Lower leg skin (tissue), 4 donors: ENCODE measurements around the gene HDAC7. TPM values are rescaled to one million over a fixed set of nuclear protein-coding genes. Genes with fewer than 3 reads are reported as not detected.
A peak's percentile ranks its signal among the peaks of the same experiment; 100 is the strongest.

Experiments used
- DNase-seq, 2 donors: peaks; one replicate each; pipeline ENCODE4 v3.0.0-alpha.2; 2019; ENCODE audit warnings: low spot score in 2 of 2
- H3K4me3 ChIP-seq: fragments of 200-600 bp; sonication (generic); 2 replicates; pipeline ENCODE4 v1.5.1; 2017; ENCODE audit warnings: mild to moderate bottlenecking, low read depth; ENCODE audit not compliant: poor library complexity, severe bottlenecking
- POLR2A ChIP-seq, 2 donors: fragments of 450-650 bp; IDR thresholded peaks; one replicate each; pipeline ENCODE4 v1.6.1; 2016 to 2017; ENCODE audit warnings: antibody characterized with exemption in 2 of 2, mild to moderate bottlenecking in 1 of 2, moderate library complexity in 1 of 2
- WGBS, 2 donors: methylation state at CpG; one replicate each; pipeline ENCODE4 v1.1.5; 2018; 5-methylcytosine and 5-hydroxymethylcytosine counted together
- intact Hi-C: fragments of 100-400 bp; cut with DNase I; formaldehyde crosslinking; loops from one replicate; pipeline ENCODE4 v1.15.0; 2023; ENCODE audit warnings: low total_unique reads
- total RNA-seq, 4 donors: library from RNA; depleted of rRNA; stranded (reverse); fragments of >200 nt; gene quantifications; one replicate each; pipeline ENCODE4 v1.1.0, GENCODE V29; 2016
- TF ChIP-seq, protein P1 (sequence below), 3 donors: fragments of 450-650 bp; IDR thresholded peaks; one replicate each; pipeline ENCODE4 v1.5.1; 2016; ENCODE audit warnings: antibody characterized with exemption in 3 of 3, mild to moderate bottlenecking in 3 of 3, moderate library complexity in 2 of 3

HDAC7 gene
- total RNA-seq, 4 donors from 2014 or later = 56.3 to 114 (median 63.5) TPM

DNA sequence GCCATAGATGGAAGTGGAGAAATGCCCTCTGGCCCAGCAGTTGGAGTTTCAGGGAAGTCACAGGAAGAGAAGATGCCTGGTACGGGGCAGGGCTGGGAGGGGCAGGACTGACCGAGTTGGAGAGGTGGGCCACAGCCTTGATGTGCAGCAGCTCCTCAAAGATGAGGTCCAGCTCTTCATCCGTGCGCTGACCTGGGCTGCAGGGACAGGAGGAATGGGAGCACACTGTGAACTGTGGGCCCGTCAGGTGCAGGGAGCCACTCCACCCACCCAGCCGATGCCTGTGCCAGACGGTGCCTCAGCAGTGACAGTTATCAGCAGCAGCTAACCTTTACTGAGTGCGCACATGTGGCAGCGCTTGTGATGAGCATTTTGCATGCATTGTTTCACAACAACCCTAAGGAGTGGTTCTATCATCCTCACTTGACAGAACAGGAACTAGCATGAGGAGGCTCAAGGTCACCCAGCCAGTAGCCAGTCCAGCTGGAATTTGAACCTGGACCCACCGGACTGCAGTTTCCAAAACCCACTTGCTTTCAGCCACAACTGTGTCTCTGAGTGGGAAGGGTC lies 69.4 kb downstream of the HDAC7 start:
- H3K4me3 ChIP-seq = no peak overlapping the region
- 92 to 96% methylated on average over 8 to 10 of the region's 10 CpGs for WGBS, 2 donors
- intact Hi-C loops = no loop called here
- DNase-seq = no peak
- no peak for TF ChIP-seq POLR2A (IDR thresholded peaks at IDR 0.05)

DNA sequence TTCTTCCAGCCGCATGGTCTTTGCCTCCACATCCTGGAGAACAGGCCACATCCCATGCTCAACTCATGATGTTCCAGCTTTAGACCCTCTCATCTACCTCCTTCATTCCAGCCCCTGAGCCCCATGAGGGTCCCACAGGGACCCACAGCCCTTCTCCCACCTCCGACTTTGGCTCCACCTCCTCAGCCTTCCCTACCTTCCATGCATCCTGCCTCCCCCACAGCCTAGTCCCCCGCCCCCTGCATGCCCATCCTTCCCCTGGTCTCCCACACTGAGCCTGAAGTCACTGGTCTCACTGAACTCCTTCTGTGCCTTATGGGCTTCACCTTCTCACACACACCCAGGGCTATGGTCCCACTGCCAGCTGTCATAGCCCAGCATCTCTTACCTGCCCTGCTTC lies 70.8 kb downstream of the HDAC7 start:
- DNase-seq = no peak
- H3K4me3 ChIP-seq = no peak overlapping the region
- 95 to 97% methylated on average over 3 of the region's 3 CpGs for WGBS, 2 donors
- TF ChIP-seq, protein P1, sequence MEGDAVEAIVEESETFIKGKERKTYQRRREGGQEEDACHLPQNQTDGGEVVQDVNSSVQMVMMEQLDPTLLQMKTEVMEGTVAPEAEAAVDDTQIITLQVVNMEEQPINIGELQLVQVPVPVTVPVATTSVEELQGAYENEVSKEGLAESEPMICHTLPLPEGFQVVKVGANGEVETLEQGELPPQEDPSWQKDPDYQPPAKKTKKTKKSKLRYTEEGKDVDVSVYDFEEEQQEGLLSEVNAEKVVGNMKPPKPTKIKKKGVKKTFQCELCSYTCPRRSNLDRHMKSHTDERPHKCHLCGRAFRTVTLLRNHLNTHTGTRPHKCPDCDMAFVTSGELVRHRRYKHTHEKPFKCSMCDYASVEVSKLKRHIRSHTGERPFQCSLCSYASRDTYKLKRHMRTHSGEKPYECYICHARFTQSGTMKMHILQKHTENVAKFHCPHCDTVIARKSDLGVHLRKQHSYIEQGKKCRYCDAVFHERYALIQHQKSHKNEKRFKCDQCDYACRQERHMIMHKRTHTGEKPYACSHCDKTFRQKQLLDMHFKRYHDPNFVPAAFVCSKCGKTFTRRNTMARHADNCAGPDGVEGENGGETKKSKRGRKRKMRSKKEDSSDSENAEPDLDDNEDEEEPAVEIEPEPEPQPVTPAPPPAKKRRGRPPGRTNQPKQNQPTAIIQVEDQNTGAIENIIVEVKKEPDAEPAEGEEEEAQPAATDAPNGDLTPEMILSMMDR (IDR thresholded peaks at IDR 0.05) = no peak
- no peak for TF ChIP-seq POLR2A (IDR thresholded peaks at IDR 0.05)
- intact Hi-C loops = no loop called here

DNA sequence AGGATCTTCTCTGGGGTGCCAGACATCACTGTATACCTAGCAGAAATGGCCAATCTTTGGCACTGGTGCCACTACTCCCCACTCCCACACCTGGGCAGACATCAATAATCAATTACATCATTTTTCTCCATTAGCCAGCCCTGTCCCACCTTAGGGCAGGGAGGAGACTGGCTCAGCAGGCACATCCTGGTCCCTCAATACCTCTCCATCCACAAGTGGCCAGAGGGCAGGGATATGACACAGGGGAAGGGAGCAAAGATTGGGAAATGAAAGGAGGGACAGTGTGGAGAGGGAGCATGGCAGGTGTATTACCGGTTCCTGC lies 71.2 kb downstream of the HDAC7 start:
- intact Hi-C loops = no loop called here
- WGBS, 2 donors = 86 to 100% methylated on average over 1 of the region's 1 CpG
- TF ChIP-seq, protein P1 (IDR thresholded peaks at IDR 0.05) = no peak
- TF ChIP-seq POLR2A (IDR thresholded peaks at IDR 0.05) = no peak
- DNase-seq = no peak
- H3K4me3 ChIP-seq = no peak overlapping the region

DNA sequence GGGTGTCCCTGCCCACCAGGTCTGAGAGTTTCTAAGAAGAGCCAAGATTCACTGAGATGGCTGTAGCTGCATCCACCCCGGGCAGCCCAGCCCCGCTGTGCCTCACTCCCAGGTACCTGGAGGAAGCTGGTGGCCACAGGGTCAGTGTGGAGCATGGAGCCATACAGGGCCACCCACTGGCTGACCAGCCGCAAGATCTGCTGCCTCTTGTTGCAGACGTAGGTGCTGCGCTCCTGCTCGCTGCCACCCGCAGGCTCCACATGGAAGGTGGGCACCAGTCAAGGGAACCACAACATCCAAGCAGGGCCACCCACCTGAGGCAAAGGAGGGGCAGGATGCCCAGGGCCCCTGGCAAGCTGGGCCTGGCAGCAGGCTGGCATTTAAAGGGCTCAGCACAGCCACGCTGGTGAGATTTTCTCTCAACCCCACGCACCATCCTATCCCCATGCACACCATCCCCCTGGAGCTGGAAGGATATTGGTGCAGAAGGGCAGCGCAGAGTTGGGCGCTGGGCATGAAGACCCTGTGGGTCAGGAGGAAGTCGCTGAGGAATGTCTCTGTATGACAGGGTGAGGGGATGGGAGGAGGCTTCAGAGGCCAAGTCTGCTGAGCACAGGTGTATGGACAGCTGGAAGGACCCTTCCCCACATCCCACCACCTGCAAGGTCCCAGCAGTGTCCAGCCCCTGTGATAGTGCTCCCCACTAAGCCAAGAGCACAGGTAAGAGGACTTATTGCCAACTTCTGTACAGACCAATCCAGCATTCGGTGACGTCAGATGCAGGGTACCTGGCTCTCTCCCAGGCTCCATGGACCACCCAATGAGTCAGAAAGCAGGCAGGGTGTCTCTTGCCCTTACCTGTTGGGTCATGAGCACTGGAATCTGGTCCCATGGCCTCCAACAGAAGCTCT lies 71.9 kb downstream of the HDAC7 start:
- intact Hi-C loops = loop anchor here (2.0 kb wide), 1 partner anchor 23 kb away; no protein-coding TSS in a partner anchor
- TF ChIP-seq, protein P1 (IDR thresholded peaks at IDR 0.05) = no peak
- TF ChIP-seq POLR2A (IDR thresholded peaks at IDR 0.05) = no peak
- no peak overlapping the region for H3K4me3 ChIP-seq
- WGBS, 2 donors = 87 to 92% methylated on average over 10 to 14 of the region's 14 CpGs
- DNase-seq = peak in 1 of 2 donors; percentile 86

DNA sequence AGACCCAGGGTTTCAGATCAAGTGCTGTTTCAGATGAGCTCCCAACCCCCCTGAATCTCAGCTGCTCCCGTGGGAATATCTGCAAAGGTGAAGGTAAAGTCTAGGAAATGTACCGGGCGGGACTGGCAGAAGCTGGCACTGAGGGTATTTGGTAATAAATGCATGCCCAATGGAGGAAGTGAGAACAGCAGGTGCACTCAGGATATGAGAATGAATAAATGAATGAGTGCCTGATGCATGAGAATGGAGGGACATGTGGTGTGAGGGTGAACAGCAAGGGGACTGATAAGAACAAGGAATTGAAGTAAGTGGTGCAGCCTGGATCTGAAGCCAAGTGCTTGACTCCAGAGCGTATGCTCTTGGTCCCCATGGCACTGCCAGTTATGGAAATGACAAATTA lies 72.6 kb downstream of the HDAC7 start:
- DNase-seq = no peak
- TF ChIP-seq POLR2A (IDR thresholded peaks at IDR 0.05) = no peak
- TF ChIP-seq, protein P1 (IDR thresholded peaks at IDR 0.05) = no peak
- intact Hi-C loops = loop anchor here (2.0 kb wide), 1 partner anchor 24 kb away; no protein-coding TSS in a partner anchor
- no peak overlapping the region for H3K4me3 ChIP-seq
- WGBS, 2 donors = 83 to 85% methylated on average over 4 of the region's 4 CpGs

DNA sequence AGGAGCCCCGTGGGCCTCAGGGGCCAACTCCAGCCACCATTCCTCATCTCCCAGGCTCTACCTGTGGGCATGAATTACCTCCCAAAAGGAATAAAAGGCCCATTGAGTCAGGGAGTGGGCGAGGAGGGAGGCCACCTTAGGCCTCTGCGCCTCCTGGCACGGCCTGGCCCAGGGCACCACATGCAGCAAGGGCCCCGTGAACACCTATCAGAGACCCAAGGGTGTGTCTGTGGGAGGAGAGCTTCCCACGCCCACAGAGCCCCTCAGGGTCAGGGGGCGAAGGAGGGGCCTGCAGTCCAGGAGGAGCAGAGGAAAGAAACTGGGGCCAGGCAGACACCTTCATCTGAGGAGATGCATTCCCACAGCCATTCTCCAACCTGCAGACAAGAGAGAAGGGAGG lies 73.2 kb downstream of the HDAC7 start:
- 85% methylated on average over 7 of the region's 7 CpGs for WGBS, 2 donors
- TF ChIP-seq, protein P1 (IDR thresholded peaks at IDR 0.05) = no peak
- no peak for TF ChIP-seq POLR2A (IDR thresholded peaks at IDR 0.05)
- no peak overlapping the region for H3K4me3 ChIP-seq
- intact Hi-C loops = loop anchor here (2.0 kb wide), 1 partner anchor 24 kb away; no protein-coding TSS in a partner anchor
- DNase-seq = no peak
